NCI-H82 (cell line): ENCODE measurements around the gene HSBP1L1.

Source experiments
- DNase-seq: peaks from one replicate; lab custom pipeline; 2025; lab: John Stamatoyannopoulos, UW

HSBP1L1 gene

GRCh38 chr18:79945118-79946042, 19.1 kb upstream of the HSBP1L1 start:
- DNase-seq = no peak

- DNase-seq = no peak
These were observed 17.2 kb upstream of the HSBP1L1 start for GRCh38 chr18:79947054-79947755.

GRCh38 chr18:79947881-79948610, 16.4 kb upstream of the HSBP1L1 start:
- no peak for DNase-seq

- DNase-seq = peak; percentile 62
These were observed 15.6 kb upstream of the HSBP1L1 start for GRCh38 chr18:79948719-79949411.

GRCh38 chr18:79949697-79950487, 14.6 kb upstream of the HSBP1L1 start:
- DNase-seq = peak; percentile 18

GRCh38 chr18:79950515-79951341, 13.7 kb upstream of the HSBP1L1 start:
- DNase-seq = peak; percentile 43

- DNase-seq = peak; percentile 89
These were observed 12.6 kb upstream of the HSBP1L1 start, which contains the start of gene SLC66A2 for GRCh38 chr18:79951545-79952455. TSS of gene SLC66A2 (minus strand) at chr18:79951653. CDS start at chr18:79950926, 727 bp downstream.

GRCh38 chr18:79952456-79952995, 11.9 kb upstream of the HSBP1L1 start:
- DNase-seq = no peak

- DNase-seq = no peak
These were observed 11.4 kb upstream of the HSBP1L1 start for GRCh38 chr18:79952996-79953559.

- DNase-seq = no peak
These were observed 10.3 kb upstream of the HSBP1L1 start for GRCh38 chr18:79953971-79954651.

GRCh38 chr18:79954791-79955190, 9.7 kb upstream of the HSBP1L1 start:
- no peak for DNase-seq

GRCh38 chr18:79955302-79956075, 9.0 kb upstream of the HSBP1L1 start:
- no peak for DNase-seq

GRCh38 chr18:79956276-79956675, 8.2 kb upstream of the HSBP1L1 start:
- no peak for DNase-seq

- no peak for DNase-seq
These were observed 5.5 kb upstream of the HSBP1L1 start for GRCh38 chr18:79958981-79959380.

GRCh38 chr18:79960161-79960801, 4.2 kb upstream of the HSBP1L1 start:
- DNase-seq = peak; percentile 85

GRCh38 chr18:79960921-79961526, 3.4 kb upstream of the HSBP1L1 start:
- no peak for DNase-seq
